NCI-H1694 (cell line): Measurements from ENCODE around the gene FDX1.

Experiments used
- DNase-seq: peaks from one replicate; lab custom pipeline; 2025; lab: John Stamatoyannopoulos, UW

FDX1 gene

GRCh38 chr11:110509472-110509871, 79.7 kb downstream of the FDX1 start:
- DNase-seq: no peak

DNA sequence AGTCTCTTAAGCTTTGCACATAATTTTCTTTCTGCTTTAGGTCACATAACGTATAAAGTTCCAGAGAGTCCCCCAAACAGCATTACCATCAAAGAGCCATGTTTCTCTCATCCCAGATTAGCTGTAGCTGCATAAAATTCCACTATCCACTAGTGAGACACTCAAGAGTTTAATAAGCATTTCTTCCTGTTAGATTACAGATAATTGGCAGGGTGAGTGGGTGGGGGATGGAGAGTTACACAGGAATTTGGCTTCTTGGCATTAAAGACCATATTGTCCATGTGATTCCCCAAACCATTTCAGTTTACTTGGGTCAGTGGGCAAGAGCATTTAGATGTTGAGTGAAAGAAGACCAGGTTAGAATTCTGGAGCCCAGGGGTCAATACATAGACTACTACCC, 82.3 kb downstream of the FDX1 start:
- no peak for DNase-seq

GRCh38 chr11:110513259-110513801, 83.6 kb downstream of the FDX1 start:
- DNase-seq: no peak

DNA sequence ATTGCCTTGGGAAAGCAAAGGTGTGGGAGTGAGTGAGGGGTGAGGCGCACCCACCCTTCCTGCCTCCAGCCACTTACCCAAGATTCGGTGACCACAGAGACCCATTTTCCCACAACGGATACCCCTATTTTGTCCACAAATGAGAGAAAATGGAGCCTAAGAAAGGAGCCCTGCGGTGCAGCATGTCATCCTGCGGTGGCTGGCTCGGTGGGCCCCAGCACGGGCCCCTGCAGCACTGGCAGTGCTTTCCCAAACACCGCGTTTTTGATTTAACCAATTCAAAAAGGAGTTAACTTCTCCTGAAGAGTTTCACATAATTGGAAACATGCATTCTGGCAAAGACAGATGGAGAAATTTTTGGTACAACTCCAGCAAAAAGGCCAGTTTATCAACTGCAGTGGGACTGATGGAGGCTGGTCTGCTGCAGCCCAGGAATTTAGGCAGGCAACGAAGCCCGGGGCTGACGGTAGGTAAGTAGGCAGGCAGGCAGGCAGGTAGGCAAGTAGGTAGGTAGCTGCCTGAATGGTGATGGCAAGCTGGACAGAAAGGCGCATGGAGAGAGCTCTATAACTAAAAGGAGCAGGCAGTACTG, 84.2 kb downstream of the FDX1 start:
- no peak for DNase-seq
